ENCODE results near the gene TGIF1. TPM values are rescaled to one million over a fixed set of nuclear protein-coding genes. Genes with fewer than 3 reads are reported as not detected.

Gene TGIF1
- polyA plus RNA-seq, 3 donors: 28.1 to 63.4 (median 59.1) TPM

DNA sequence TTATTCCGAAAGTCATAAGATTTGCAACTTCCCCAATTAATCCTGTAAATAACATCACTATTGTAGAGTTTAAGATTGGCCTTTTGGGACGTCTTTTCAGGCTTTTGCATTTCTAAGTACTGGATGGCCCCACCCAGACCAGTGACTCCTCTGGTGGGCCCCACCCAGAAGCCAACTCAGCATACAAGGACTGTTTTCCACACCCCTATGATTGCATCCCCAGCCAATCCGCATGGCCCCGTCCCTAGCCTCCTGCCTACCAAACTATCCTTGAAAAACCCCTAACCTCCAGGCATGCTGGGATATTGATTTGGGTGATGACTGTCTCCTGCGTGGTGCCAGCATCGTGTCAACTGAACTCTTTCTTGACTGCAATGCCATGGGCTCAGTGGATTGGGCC is 24.5 kb upstream of the TGIF1 start:
- no peak overlapping the region for H3K27ac ChIP-seq (ENCODE audit: low read depth, low read length)
- 89 to 91% (median 89%) methylated on average over 6 of the region's 6 CpGs for WGBS, 3 donors

DNA sequence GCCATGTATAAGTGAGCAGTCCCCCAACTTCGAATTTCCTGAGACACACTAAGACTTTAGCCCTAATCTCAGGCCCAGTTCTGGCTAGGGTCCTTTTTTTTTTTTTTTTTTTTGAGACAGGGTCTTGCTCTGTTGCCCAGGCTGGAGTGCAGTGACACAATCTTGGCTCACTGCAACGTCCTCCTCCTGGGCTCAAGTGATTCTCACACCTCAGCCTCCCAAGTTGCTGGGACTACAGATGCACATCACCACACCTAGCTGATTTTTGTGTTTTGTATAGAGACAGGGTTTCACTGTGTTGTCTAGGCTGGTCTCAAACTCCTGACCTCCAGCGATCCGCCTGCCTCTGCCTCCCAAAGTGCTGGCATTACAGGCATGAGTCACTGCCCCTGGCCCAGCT is 23.9 kb upstream of the TGIF1 start:
- WGBS, 3 donors: 84 to 92% (median 91%) methylated on average over 4 of the region's 4 CpGs
- H3K27ac ChIP-seq (ENCODE audit: low read depth, low read length): no peak overlapping the region

DNA sequence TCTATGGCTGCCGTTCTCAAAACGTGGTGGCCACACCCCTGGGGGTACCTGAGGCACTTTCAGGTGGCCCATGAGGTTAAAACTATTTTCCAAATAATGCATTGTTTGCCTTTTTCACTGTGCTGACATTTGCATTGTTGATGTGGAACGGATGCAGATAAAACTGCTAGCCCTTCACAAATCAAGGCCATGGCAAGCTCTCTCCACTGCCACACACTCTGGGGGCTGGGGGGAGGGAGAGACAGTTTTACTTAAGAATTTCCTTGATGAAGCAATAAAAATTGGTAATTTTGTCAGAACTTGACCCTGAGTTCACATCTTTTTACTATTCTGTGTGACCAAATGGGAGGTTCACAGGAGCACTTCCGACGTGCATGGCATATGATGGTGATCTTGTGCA is 22.0 kb upstream of the TGIF1 start:
- WGBS, 3 donors: 68 to 89% (median 84%) methylated on average over 5 of the region's 5 CpGs

DNA sequence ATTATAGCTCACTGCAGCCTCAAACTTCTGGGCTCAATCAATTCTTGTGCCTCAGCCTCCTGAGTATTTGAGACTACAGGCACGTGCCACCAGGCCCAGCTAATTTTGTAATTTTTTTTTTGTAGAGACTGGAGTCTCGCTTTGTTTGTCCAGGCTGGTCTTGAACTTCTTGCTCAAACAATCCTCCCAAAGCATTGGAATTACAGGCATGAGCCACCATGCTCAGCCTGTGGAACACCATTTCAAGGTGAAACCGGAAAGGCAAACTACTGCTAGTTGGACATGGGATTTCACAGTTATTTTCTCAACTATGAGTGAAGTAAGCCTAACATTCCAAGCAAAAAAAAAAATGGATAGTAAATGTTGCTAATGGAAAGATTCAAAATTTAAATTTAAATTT is 20.9 kb upstream of the TGIF1 start:
- no peak overlapping the region for H3K27ac ChIP-seq (ENCODE audit: low read depth, low read length)
- WGBS, 3 donors: 93 to 95% (median 94%) methylated on average over 3 of the region's 3 CpGs

More for the DNA sequence above, 22.0 kb upstream of the TGIF1 start:
- no peak overlapping the region for H3K27ac ChIP-seq (ENCODE audit: low read depth, low read length)

DNA sequence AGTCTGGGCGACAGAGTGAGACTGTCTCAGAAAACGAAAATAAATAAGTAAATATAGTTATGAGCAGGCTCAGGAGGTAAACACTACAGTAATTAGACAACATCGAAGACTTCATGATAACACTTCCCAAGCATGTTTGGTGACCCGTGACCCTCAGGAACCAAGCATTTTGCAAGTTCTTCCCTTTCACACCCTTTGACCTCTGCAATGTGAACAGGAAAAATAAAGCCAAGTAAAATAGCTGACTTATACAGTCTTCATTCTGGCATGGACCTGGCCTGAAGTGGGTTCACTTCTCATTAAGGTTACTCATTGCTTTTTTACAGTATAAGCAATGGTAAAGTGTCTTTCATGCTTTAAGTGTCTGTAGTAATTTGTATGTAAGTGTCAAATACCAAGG is 15.3 kb upstream of the TGIF1 start:
- 78 to 84% (median 78%) methylated on average over 4 of the region's 4 CpGs for WGBS, 3 donors
- H3K27ac ChIP-seq (ENCODE audit: low read depth, low read length): no peak overlapping the region

DNA sequence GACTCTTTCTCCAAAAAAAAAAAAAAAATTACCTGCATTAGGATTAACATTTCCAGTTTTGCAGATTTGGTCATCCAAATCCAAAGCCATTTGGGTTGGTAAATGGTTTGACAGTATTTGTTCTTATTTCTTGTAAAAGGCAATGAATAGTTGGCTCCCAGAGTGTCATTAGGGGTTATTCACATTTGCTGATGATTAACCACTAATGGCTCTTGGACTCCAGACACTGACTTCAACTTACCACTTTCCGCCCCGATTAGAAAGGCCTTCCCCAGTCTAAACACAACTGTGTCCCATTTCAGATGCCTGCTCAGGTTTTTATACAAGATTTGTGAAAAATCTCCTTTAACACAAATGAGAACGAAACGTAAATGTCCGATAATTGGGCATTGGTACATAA is 9.6 kb upstream of the TGIF1 start:
- 68 to 97% (median 95%) methylated on average over 5 of the region's 5 CpGs for WGBS, 3 donors

DNA sequence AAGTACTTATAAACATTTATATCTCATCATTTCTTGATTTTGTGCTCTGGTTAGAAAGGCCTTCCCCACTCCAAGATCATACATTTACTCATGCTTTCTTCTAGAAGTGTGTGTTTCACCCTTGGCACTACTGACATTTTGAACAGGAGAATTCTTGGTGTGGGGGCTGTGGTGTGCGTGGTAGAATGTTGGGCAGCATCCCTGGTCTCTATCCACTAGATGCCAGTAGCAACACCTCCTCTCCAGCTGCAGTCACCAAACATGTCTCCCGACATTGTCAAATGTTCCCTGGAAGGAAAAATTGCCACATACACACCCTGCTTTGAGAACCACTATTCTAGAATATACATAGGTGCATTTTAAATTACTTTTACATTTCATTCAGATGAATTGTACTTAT is 8.7 kb upstream of the TGIF1 start:
- WGBS, 3 donors: 11 to 24% (median 24%) methylated on average over 2 of the region's 2 CpGs
- no peak overlapping the region for H3K27ac ChIP-seq (ENCODE audit: low read depth, low read length)

More for the DNA sequence above, 9.6 kb upstream of the TGIF1 start:
- no peak overlapping the region for H3K27ac ChIP-seq (ENCODE audit: low read depth, low read length)

DNA sequence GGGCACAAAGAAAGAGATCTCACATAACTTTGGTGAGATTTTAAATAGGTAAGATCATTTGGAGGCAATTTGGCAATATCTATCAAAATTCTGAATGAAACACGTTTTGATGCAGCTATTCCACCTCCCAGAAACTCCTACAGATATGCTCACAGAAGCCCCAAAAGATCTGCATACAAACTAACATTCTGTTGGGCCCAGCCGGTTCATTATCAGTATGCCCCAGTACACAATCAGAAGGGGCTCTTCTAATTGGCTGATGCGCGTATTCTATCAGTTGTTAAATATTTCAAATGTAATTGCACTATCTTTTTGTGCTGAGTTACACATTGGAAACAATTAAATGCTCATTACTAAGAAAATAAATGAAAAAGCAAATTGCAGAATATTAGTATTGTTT is 7.1 kb upstream of the TGIF1 start:
- no peak overlapping the region for H3K27ac ChIP-seq (ENCODE audit: low read depth, low read length)
- WGBS, 3 donors: 55 to 80% (median 75%) methylated on average over 4 of the region's 4 CpGs

DNA sequence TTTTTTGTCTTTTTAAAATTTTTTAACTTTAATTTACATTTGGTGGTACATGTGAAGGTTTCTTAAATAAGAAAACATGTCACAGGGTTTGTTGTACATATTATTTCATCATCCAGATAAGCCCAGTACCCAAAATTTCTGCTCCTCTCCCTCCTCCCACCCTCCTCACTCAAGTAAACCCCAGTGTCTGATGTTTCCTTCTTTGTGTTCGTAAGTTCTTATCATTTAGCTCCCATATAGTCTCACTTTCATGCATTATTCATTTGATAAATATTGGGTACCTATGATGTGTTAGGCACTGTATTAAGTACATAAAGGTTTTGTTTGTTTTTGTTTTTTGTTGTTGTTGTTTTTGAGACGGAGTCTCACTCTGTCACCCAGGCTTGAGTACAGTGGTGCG is 5.7 kb upstream of the TGIF1 start:
- WGBS, 3 donors: 95 to 97% (median 96%) methylated on average over 3 of the region's 3 CpGs
- H3K27ac ChIP-seq (ENCODE audit: low read depth, low read length): no peak overlapping the region

DNA sequence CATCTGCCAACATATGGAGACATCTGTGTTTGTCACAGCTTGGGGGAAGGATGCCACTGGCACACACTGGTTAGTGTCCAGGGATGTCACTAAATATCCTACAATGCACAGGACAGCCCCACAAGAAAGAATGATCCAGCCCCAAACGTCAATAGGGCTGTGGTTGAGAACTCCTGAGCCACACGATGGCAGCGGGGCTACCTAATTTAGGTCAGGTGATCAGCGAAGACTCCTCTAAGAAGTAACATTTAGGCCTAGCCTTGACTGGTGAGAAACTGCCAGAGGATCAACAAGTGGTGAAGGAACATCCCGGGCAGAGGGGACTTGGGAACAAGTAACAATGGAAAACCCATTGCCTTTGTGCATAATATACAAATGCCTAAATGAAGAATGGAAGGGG is 5.0 kb upstream of the TGIF1 start:
- no peak overlapping the region for H3K27ac ChIP-seq (ENCODE audit: low read depth, low read length)
- 87 to 91% (median 88%) methylated on average over 5 of the region's 5 CpGs for WGBS, 3 donors

DNA sequence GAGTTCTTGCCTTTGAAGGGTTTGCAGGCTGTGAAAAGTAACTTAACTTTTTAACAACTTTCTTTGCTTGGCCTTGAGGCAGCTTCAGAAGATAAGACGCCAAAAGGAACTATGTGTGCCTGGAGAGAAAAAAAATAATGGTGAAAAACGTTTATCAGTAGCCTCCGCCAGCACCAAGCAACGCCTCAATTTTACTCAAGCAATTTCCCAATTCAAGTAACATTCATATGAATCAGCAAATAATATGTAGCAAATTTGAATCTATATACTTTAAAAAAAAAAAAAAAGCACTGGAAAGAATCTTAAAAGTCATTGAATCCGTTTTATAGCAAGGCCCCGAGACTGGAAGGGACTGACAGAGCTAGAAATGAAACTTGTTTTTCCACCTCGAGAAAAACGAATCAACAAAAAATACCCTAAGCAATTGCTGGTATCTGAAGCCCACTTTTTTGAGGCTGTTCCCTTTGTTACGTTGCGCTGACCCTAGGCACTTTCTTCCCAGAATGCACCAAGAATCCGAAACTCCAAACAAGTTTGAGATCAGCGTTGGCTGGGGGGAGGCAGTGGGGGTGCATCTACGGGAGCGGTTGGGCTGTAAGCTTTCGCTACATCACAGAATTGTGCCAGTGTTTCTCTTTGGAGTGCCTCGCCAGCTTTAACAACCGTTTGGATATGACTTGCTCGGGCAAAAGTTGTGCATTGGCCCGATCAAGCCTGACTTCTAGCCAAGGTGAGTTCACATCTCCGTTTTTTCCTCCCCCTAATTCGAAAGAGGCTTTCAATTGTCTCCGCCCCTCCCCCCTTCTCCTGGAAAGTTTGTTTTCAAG is 2.7 kb upstream of the TGIF1 start:
- peak overlapping the region; percentile 60 for H3K27ac ChIP-seq (ENCODE audit: low read depth, low read length)
- 3 to 5% (median 4%) methylated on average over 22 of the region's 22 CpGs for WGBS, 3 donors

DNA sequence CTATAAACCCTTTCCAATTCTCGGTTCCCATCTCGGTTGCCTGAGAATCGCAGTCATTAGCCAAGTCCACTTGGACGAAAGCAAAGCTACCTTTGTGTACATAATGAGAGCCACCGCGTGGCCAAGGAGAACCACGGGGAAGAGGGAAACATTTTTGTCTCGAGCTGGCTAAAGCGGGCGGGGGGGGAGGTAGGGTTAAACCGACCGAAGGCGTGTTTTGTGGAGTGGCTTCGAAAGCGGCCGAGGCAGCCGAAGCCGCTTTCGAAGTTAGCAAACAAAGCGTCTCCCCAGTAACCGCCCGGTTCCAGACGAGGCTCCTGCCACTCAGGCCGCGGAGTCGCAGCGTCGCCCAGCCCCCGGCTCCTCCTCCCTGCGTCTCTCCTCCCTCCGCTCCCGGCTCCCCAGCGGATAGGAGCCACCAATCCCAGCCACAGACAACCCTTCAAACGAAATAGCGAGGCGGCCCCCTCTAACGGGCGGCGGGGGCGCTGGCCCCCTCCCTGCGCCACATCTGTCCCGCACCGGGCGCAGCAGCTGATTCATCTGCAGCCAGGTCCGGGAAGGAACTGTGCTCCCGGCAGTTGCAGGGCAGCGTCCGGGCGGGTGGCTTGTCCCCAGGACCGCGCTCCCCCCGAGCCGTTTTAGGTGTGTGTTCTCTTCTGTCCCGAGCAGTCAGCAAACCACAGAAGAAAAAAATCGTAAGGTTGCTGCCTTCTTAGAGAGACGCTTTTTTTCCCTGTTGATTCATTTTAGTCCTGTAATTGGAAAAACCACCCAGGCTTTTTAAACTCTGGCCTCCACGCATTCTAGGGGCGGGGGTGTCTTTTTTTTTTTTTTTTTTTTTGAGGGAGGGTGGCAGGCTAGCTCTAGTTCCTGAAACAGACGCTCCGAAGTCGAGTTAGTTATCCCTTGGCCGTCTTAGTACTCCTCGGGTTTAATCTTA is 1.8 kb upstream of the TGIF1 start:
- WGBS, 3 donors: 0% methylated on average over 62 to 63 of the region's 63 CpGs

DNA sequence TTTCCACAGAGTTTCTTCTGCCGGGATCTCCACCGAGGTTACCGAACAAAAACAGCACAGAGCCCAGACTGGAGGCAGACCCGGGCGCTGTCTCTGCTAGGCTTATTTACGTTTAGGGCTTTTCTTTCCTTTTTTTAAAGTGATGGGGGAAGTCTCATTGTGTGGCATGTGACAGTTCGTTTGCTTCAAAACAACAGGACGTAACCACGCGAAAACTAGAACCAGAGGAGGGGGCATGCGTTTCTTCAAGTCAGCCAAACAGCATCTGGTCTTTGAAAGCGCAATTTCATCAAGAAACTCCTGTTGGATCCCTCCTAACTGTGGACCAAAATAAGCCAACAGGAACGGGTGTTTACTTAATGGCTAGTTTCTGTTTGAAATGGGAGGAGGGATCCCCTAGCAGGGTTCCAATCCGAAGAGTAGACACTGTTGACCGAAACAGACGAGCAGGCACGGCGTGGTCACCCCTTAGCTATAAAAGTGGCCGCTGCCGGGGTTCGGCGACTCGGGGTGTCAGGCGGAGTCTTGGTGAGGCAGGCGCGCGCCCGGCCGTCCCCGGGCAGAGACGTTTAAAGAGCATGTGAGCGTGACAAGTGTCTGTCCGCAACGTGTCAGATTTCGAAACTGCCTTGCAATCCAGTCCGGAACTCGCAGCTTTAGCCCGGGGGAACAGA is 997 bp upstream of the TGIF1 start:
- WGBS, 3 donors: 0% methylated on average over 38 of the region's 38 CpGs

More for the DNA sequence above, 1.8 kb upstream of the TGIF1 start:
- H3K27ac ChIP-seq (ENCODE audit: low read depth, low read length): peak overlapping the region; percentile 60

DNA sequence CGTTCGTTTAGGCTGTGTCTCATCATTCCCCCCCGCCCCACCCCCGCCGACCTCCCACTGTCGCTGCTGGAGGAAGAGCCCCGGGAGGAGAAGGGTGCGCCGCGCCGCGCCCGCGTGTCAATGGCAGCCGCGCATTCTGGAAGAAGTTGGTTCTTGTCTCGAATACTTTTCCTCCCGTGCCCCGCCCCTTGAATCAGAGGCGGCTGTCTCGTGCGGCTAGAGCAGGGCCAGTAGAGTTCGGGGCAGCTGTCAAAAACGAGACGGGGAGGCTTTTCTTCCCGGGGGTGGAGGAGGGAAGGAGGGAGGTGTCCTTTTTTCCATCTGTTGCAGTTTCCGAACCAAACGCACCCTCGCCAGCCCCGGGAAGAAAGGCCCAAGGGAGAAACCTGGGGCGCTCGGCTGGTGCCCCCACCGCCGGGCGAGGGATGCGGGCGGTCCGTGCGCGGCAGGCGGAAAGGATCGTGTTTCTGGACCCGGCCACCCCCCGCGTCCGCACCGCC is 410 bp upstream of the TGIF1 start:
- WGBS, 3 donors: 0 to 1% (median 0%) methylated on average over 41 to 47 of the region's 47 CpGs

More for the DNA sequence above, 997 bp upstream of the TGIF1 start:
- H3K27ac ChIP-seq (ENCODE audit: low read depth, low read length): peak overlapping the region; percentile 60

DNA sequence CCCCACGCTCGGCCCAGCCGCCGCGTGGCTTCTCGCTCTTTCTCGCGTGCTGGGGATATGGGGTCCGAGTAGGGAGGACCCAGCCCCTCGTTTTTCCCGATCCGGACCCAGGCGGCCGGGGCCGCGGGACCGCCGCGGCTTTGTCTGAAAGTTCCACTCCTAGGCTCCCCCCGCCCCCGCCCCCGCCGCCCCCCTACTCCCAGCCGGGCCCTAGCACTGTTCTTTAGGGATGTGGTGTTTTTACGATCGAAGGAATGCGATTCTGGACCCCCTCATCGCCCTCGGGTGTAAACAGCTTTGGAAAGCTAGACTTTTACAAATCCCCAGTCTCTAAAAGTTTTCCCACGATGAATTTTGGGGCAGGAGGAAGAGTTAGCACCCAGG is 819 bp downstream of the TGIF1 start:
- WGBS, 3 donors: 0 to 1% (median 1%) methylated on average over 28 to 30 of the region's 30 CpGs
- peak overlapping the region; percentile 99 for H3K27ac ChIP-seq (ENCODE audit: low read depth, low read length)

More for the DNA sequence above, 410 bp upstream of the TGIF1 start:
- H3K27ac ChIP-seq (ENCODE audit: low read depth, low read length): peak overlapping the region; percentile 99

DNA sequence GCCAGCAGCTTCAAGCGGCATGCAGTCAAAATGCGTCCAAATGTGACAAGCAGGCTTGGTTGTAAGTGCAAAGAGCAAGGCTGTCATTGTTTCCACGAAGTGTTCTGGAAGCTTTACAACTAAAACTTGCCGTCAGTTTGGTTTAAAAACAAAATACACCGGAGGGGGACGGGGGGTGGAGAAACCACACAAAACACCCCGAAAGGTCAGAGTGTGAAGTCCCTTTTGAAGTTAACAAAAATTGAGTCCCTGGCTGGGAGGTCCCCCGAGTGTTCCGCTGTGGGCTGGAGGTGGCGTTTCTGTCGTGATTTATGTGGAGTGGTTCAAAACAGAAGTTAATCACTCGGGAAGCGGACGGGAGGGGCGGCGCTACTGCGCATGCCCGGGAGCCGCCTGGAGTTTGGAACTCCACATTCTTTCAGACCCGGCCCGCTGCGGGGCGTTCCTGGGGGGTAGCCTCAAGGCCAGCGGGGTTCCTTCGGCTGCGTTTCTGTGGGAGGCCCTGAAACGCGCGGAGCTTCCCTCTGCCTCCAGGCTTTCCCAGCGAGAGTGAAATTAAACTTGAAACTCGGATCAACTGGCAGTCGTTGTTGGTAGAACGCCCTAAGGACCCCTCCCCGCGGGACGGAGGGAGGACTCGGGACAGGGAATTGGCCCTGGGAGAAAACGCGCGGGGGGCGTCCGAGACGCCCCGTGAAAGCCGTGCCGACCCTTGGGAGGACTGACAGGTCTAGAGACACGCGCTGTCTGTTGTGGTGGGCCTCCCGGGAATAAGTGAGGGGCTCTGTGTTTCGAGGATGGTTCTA is 1.4 kb downstream of the TGIF1 start:
- WGBS, 3 donors: 0% methylated on average over 50 of the region's 50 CpGs
- H3K27ac ChIP-seq (ENCODE audit: low read depth, low read length): peak overlapping the region; percentile 99

DNA sequence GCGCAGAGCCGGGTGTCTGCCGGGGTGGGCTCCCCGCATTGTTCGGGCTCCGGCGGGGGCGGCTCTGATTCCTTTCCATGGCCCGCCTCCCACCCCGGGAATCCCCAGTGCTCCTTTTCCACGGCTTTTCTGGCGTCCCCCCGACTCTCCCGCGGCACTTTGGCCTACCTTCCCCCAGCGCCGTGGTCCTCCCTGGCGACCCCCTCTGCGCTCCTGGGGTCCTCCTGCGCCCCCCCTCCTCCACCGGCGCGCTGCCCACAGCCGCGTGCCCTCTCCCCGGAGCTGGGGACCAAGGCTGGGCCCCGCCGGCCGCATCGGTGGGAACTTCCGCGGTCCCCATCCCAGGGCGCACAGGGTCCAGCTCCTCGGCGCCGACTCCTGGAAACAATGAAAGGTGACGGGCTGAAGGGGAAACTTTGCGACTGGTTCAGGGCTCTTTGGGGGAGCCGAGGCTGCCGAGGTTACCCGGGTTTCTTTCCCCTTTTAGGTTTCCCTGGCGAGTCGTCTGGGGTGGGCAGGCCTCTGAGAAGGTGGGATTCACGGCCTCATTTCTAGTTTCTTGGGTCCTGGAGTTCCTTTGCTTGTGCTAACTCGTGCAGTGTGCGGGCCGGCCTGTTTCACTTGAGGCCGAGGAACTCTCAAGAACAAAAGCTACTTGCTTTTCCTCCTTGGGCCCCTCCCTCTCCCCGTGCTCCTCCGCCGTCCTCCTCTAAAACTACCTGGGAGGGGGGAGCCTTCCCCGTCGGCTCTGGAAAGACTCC is 2.2 kb downstream of the TGIF1 start:
- H3K27ac ChIP-seq (ENCODE audit: low read depth, low read length): peak overlapping the region; percentile 87
- 1 to 3% (median 1%) methylated on average over 47 to 53 of the region's 53 CpGs for WGBS, 3 donors

Measured in adipose tissue (tissue), 3 donors.